Islet of Langerhans (tissue), 1 donor: ENCODE data around the gene STX18.
"Not testable (repeated sequence)": the region's sequence is repeated elsewhere in the genome, so short reads cannot be mapped to it uniquely, and the experiment has no call there.

Experiments used
- FAIRE-seq: peaks from one replicate; lab custom pipeline; 2011; peaks lifted over from hg19 to GRCh38; lab: Jason Lieb, UNC

The STX18 gene

DNA sequence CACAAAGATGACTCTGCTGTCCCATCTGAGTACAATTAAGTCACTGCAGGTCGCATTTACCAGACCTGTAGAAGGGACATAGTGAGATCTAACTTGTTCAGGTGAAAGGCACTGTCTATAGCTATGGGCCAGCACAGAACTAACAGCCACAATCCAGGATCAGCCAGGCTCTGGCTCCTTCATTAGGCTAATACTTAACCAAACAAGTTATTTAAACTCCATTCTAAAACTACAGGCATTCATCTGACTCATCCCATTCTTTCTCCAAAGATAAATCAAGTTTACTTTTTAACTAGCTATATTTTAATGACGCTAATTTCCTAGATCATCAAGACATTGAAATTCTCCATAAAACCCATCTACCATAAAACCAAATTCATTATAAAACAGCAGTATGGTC lies 62.5 kb downstream of the STX18 start:
- FAIRE-seq = no peak

DNA sequence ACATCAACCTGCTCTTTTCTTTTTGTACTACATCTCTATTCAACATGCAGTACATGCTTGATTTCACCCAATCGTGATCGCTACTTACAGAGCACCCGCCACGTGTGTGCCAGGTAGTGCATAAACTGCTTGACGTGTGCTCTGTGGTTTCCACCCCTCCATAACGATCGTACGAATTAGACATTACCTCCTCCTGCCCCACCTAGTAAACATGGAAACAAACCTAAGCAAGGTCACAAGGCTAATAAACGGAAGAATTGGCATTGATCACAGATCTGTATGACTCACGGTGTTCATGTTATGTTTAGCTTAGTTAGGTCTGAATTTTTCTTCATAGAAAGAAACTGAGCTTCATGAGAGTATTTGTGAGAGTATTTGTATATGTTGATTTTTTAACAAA lies 64.1 kb downstream of the STX18 start:
- FAIRE-seq = peak; percentile 64

DNA sequence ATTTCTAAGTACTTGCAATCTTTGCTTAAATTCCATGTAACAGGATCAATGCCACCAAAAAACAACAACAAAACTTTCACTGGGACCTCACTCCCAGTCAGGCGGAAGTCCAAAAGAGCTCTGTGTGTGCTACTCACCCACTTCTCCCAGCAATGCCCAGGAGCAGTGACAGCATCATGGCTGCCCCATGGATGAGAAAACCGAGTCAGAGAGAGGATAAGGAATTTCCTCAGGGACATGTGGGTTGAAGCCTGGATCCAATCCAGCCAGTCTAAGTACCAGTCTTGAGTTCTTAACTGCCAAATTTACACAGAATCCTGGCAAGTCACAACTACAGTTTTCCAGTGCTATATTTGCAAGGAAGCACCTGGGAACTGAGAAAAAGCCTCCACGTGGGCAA lies 64.5 kb downstream of the STX18 start:
- no peak for FAIRE-seq

DNA sequence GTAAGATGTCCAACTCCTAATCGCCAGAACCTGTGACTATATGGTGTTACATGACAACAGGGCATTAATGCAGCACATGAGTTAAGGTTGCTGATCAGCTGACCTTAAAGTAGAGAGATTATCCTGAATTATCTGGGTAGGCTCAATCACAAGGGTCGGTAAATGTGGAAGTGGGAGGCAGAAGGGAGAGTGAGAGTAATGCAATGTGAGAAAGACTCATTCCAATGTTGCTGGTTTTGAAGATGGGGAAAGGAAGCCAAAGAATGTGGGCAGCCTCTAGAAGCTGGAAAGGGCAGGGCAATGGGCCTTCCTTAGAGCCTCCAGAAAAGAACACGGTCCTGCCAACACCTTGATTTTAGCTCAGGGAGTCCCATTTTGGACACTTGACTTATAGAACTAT lies 67.4 kb downstream of the STX18 start:
- FAIRE-seq = no peak

DNA sequence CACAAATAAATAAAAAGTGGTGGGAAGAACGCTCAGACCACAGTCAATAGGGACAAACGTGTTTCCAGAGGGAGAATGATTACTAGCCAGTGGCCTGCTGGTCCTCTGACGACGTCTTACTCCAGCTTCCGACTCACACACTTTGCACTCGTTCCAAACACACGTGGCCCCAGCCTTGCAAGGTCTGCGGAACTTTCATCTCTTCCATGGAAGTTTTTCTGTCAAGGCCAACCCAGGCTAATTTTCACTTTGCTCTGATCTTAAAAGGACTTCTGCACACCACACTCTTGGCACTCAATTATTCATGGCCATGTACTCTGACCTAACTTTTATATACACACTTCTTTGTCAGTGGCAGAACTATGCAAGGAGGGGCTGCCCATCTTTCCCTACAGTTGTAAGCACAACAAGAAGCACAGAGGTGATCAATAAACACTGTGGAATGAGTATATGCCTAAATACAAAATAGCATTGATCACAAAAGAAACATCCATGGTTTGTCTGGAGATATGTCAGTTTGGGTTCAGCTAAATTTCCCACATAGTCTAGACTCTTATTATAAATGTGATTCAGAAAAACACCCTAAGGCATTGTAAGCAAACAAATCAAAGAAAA lies 69.4 kb downstream of the STX18 start:
- FAIRE-seq = no peak

DNA sequence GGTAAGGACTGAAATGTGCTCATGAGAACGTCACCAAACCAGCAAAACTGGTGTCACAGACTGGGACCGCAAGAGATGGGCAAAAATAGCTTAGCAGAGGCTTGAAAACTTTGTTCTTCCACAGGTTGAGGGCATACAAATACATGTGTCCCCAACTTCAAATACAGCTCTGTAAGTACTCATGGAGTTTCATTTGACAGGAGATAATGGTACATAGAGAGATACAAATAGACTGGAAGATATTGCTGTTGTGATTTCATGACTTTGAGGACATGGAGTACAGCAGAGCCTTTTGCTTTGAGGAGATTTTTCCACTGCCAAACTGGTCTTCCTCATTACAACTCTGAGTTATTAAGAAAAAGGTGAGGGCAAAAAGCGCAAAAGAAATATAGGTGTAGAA lies 70.7 kb downstream of the STX18 start:
- no peak for FAIRE-seq

DNA sequence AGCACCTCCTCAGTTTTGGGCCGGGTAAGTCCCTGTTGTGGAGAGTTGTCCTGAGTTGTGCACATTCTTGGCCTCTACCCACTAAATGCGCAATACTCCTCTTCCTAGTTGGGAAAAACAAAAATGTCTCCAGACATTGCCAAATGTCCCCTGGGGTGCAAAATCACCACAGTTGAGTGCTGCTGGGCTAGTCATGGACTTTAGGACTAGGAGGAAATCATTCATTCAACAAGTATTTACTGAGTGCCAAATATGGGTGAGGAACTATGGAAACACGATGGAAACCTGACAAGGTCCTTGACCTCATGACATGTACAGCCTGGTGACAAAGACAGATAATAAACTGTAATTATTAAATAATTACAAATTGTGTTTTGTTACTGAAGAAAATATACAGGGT lies 71.6 kb downstream of the STX18 start:
- FAIRE-seq = no peak

DNA sequence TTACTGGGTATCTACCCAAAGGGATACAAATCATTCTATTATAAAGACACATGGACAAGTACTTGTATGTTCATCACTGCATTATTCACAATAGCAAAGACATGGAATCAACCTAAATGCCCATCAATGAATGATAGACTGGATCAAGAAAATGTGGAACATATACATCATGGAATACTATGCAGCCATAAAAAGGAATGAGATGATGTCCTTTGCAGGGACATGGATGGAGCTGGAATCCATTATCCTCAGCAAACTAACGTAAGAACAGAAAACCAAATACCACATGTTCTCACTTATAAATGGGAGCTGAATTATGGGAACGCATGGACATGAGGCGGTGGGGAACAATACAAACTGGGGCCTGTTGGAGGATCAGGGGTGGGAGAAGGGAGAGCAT lies 76.6 kb downstream of the STX18 start:
- not testable (repeated sequence) for FAIRE-seq

DNA sequence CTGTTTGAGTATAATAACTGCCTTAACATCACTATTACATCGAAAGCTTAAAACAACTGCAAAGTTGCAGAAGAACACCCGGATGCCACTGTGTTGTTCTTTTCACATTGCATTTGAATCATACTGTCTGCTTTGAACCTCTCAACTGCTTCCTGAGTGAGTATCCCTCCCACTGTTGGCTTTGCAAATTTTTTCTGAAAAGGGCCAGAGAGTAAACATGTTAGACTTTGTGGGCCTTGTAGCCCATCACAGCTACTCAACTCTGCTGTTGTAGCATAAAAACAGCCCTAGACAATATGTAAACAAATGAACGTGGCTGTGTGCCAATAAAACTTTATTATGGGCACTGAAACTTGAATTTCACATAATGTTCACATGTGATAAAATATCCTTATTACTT lies 78.9 kb downstream of the STX18 start:
- no peak for FAIRE-seq

DNA sequence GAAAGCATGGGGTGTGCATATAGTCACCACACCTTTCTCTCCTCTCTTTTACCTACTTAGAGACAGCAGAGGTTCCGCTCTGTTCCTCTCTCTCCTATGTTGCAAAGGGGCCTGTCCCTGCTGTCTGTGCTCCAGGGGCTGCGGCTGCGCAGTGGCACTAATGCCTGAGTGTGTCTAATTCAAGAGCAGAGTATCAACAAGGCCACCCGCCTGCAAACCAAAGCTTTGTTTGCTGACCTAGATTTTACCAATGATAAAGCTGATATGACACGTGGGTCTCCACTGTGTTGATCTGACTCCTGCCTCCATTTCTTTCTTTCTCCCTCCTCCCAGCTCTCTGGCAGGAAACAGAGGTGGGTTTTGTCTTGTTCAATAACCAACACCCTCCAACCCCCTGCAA lies 80.0 kb downstream of the STX18 start:
- peak; percentile 49 for FAIRE-seq

DNA sequence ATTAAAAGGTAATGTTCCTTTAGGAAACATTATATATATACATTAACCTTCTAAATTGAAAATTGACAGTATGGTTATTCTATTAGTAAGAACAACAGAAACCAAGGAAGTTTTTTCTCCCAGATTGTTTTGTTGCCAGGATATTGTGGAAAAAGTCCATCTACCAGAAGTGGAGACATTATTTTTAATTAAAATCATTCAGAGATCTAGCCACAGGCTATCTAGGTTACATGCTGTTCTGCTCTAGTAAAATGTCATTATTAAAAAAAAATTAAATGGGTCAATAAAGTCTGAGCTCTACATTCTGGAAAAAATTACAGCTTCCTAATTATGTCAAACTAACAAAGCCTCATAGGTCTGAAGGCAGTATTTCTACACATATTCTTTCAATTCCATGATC lies 80.7 kb downstream of the STX18 start:
- FAIRE-seq = peak; percentile 93

DNA sequence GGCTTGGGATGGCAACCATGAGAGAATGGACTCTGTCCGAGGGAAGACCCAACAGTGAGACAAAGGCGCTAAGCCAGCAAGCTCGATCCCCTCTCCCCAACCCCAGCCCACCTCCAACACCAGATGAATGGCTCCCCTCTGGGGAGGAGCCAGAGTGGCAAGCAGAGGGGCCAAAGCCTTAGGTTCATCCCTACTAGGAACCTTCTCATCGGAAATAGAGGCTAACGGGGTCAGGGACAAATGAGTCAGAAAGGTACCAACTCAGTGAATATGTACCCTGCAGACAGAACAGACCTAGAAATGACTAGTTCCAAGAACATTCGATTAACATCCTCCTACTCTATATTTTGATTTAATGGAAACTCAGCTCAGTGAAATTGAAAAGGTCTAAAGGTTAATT lies 81.1 kb downstream of the STX18 start:
- FAIRE-seq = no peak

DNA sequence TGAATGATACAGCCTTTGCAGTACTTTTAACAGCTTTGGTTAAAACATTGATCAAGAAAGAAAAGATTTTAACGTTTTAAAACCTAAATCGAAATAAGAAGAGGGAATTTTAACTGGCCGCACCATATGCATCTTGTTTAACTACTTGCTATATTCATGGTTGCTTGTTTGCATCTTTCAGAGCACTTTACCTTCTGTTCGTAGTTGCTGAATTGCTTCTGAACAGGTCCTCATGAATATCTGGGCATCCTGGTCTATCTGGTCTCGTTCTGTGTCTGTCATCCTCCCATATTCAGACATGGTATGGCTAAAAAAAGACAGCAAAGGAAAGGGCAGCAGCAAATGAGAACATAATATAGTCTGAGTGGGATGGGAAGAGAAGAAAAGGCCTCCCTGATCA lies 82.7 kb downstream of the STX18 start:
- no peak for FAIRE-seq

DNA sequence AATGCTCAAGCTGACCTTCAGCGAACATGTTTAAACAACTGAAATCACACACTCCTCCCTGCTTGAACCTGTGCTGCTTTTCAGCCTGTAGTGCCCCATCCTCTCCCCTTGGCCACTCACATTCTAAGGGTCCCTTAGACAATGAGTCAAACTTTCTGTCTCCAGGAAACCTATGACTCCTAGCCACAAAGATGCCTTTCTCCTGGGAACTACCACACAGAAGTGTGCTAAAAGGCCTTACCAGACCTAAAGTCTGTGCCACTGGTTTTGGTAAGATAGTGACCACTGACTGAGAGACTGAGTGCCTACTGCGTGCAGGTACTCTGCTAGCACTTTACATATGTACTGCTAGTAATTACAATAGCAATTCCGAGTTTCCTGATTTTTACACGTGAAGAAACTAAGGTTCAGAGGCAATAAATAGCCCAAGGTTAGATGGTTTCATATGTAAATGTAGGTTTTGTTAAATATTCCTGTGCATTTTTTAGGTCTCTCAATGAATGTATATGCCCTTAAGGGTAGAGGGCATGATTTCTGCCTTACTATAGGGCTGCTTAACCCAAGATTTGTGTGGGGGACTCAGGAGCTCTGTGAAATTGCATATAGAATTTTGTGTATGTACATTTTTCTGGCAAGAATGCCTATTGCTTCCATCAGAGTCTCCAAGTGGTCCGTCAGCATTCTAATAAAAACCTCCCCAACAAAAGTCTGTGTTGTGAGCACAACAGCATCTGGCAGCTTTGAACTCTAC lies 83.9 kb downstream of the STX18 start:
- FAIRE-seq = no peak

DNA sequence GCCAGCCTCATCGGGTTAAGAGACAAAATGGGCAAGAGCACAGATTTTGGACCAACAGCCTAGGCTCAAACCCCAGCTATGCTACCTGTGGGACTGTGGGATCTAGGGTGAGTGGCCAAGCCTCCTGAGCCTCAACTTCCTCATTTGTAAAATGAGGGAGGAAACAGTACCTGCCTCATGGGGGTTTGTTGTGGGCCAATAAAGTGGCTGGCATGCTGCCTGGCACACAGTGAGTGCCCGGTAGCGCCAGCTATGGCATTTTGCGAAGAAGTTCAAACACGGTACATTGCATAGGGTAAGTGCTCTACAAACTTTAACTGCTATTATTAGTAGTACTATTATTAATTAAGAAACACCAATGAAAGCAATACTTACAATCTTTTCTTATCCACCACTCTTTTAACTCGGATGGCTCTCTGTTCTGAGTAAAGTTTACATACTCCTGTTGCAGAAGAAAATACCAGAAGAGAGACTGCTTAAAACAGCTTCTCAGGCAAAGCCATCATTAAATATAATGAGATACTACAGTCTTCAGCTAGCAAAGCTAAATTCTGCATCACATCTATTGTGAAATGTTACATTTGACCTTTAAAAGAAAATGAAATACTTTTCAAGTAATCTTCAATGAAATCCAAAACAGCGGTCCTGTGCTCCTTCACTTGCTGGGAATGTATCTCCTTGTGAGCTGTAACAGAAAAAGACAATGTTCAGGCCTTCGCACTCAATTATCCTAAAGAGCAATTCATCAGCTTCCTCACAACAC lies 84.9 kb downstream of the STX18 start:
- no peak for FAIRE-seq

DNA sequence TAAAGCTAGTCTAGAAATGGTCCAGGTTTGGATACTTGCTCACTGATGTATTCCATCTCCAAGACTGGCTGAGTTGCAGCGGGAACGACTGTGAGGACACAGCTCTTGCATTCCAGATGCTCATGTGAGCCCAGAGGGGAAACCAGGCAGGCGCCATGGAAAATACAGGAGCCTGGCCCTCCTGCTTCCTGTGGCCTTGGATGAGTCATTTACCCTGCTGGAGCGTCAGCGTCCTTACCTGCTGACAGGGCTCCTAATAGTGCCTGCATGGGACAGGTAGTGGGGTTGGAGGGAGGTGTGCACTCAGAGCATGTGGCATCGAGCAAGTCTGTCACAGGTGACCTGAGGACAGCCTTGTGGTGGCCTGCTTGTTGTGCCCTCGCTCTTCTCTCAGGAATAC lies 85.5 kb downstream of the STX18 start:
- no peak for FAIRE-seq

DNA sequence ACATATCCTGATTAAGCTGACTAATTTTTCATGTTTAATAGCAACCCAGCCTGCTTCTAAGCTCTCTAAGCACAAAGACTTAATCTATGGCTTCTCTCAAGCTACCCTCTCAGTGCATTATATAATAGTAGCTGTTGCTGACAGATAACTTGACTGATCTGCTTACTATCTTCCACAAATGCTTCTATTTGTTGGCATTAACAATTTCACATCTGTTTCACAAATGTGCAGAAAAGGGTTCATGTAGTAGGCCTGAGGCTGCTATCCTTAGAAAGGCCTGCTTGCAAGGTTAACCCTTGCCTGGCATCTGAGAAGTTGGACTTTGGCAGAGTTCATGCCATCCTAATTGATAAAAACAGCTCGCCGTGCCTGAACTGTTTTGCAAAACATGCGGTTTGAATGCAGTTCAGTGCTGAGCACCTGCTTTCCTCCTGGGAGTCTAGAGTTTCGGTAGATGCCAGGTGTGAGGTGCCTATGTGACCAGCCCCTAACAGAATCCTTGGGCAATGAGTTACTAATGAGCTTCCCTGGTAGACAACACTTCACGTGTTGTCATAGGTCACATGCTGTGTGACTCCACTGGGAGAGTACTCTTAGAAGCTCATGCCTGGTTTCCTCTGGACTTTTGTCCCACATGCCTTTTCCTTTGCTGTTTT lies 86.5 kb downstream of the STX18 start:
- FAIRE-seq = no peak

DNA sequence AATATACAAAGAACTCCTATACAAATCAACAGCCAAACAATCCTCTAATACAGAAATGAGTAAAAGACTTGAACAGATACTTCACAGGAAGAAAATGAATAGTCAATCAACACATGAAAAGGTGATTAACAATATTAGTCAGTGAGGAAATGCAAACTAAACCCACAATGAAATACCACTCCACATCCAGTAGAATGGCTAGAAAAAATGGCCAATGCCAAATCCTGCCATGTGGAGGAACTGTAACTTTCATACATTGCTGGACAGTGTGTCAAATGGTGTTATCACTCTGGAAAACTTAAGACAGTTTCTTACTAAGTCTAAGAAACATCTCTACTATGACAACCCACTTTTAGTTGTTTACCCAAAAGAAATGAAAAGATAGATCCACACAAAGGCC lies 95.4 kb downstream of the STX18 start:
- FAIRE-seq = no peak

DNA sequence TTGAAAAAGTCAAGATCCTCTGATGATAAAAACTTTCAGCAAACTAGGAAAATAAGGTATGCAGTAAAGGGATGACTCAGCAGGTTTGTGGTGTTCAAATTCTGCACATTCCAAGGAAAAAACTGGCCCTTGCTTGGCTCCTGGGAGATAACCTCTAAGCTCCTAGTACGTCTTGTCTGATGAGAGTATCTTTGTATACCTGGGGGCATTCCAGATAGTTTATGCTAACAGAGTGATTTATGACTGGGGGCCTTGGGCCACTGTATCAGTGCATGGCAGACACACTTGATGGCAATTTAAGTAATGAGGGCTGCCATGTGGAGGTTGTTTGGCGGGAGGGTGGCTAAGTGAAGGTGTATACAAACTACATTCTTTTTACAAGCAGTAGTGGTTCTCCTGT lies 98.0 kb downstream of the STX18 start:
- no peak for FAIRE-seq

DNA sequence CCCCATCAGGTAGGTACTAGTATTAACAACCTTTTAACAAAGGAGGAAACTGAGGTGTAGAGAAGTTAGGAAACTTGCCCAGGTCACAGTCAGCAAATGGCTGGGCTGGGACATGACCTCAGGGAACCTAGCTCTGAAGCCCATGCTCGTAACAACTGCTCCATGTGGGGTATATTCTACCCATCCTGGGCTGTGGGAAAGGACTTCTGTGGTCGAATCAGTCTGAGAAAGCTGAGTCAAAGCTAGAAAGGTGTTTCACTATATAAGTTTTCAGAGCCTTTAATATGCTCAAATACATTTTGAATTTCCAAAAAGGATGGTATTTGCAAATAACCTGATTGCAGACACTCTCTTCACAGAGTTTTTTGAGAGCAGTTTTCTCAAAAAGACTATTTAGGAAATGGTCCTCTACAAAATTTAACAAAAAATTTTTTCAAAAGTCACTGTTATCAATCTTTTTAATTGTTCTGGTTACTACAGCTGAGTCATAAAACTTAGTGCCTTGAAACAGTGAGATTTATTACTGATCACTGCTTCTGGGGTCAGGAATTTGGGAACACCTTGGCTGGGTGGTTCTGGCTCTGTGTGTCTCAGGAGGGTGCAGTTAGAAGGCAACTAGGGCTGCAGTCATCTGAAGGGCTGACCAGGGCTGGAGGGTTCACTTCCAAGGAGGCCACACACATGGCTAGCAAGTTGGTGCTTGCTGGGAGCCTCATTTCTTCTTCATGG lies 101.4 kb downstream of the STX18 start:
- FAIRE-seq = no peak

DNA sequence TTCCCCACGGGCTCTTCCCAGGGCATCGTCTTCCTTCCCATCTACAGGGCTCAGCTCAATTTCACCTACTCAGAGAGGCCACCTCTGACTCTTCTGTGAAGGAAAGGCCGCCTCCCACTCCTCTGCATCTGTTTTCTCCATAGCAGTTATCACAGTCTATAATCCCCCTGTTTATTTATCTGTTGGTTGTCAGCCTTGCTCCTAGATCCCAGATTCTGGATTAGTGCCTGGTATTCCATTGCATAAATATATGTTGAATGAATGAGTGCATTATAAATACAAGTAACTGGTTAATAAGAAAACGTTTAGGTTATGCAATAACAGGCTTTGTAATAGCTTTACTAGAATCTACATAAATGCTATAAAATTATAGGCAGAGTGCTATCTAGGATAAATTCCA lies 102.1 kb downstream of the STX18 start:
- FAIRE-seq = no peak

DNA sequence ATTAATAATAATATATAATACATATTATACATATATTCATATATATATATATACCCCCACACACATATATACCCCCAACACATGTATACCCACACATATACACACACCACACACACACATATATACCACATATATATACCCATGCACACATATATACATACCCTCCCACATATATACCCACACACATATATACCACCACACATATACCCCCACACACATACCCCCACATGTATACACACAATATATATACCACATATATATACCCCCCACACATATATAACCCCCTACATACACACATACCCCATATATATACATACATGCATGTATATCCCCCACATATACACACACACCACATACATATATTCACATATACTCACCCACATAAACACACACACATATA lies 103.0 kb downstream of the STX18 start:
- FAIRE-seq = no peak
